ENCODE results near the gene OR1I1.

Gene OR1I1

DNA sequence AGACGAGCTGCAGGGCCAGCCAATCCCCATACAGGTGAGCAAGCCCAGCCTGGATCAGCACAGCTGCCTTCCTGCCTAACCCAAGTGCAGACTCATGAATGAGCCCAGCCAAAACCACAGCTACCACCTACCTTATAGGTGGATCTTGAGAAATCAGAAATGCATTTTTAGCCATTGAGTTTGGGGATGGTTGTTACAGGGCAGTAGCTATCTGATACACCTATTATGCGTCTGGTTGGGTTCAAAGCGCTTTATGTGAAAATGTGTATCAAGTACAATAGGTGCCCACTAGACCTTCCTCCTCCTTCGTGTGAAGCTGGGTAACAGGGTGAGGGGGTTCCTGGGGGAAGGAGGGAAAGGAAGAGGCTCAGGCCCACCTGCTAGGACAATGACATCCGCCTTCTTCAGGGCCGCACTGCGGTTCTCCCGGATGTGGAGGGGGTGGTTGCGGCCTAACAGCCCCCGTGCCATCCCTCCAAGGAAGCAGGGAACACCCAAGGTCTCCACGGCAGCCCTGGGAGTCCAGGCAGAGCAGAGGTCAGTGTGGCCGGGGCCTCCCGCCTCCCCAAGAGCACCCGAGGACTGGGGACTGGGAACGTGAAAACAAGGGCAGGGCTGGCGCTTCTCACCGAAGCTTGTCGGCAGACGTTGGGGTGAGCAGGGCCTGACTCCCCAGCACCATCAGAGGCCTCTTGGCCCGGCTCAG is 36.9 kb downstream of the OR1I1 start:
- DNase-seq (ENCODE audit: low read depth, low spot score), result no peak

DNA sequence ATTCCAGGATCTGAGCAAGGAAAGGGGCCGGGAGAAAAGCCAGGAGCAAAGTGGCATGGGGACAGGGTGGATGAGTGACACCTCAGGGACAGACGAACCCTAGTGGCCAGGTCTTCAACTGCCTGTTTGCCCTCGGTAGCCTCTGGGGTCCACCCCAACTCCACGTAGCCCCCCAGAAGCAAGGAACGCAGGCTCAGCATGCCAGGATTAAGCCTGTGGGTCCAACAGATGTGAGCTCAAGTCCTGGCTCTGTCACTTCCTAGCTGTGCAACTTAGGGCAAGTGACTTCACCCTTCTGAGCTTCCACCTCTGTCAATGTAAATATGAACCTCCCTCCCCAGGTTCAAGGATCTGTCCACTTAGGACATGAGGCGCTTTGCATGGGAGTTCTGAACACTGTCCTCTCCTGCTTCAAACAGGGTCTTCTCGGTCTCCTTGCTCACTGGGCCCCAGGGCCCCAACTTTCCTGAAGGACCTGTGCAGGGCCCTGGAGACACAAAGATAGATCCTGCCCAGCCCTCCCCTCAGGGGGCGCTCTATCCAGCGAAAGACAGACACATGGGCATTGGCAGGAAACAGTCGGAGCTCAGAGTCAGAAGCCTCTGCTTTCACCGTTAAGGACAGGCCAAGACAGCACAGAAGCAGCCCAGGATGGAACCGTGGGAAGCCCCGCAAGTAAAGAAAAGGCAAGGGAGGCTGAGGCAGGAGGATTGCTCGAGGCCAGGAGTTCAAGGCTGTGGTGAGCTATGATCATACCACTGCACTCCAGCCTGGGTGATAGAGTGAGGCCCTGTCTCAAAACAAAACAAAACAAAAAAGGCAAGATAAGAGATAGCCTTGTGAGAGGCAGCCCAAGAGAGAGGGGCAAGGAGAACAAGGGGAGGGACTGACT is 38.4 kb downstream of the OR1I1 start:
- no peak for DNase-seq (ENCODE audit: low read depth, low spot score)

DNA sequence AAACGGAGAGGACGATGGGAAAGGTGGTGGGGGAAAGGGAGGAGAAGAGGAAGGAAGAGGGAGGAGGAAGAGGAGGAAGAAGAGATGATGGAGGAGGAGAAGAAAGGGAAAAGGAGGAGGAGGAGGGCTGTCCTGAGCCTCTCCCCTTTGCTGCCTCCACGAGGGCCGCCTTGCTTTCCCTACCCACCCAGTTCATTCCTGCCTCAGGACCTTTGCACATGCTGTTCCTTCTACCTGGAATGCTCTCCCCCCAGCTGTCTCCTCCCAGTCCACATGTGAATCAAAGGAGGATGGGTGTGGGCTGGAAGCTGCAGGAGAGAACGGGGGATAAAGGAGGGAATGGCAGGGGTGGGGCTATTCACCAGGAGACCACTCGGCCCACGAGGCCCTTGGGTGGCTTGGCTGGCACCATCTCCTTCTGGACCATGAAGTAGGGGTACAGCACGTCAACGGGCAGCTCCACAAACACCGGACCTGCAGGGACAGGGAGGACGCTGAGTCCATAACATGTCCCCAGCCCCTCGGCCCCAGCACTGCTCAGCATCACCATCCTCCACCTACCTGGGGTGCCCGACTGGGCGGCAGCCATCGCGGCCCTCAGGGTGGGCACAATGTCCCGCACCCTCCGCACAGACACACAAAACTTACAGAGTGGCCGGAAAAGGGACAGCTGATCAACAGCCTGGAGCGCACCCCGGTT is 40.5 kb downstream of the OR1I1 start:
- no peak for DNase-seq (ENCODE audit: low read depth, low spot score)

DNA sequence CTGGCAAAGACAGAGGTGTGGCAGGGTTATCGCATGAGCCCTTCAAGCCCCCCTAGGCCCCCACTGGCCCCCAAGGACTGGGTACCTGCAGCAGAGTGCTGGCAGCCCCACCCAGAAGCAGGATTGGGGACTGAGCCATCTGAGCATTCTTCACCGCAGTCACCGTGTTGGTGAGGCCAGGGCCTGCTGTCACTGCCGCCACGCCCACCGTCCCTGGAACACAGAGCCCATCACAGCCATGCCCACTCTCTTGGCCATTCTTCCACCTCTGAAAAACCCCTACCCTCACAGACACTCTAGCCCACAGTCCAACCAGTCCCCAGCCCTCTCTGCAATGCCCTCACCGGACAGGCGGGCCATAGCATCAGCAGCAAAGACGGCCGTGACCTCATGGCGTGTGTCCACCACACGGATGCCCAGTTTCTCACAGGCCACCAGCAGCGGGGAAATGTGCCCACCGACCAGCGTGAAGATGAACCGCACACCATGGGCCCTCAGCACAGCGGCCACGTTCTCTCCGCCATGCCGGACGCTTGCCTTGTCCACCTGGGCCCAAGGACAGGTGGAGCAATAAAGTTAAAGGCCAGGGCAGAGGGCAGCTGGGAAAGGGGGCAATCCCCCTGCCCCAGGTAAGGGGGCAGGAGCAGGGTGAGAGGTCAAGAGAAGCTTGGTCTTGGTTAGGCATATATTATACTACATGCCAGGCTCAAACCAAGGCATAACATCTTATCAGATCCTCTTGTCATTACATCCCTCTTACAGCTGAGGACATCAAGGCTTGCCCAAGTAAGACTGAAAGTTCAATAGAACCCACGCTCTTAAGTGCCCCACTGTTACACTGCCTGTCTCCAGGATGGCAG is 41.2 kb downstream of the OR1I1 start:
- no peak for DNase-seq (ENCODE audit: low read depth, low spot score)

DNA sequence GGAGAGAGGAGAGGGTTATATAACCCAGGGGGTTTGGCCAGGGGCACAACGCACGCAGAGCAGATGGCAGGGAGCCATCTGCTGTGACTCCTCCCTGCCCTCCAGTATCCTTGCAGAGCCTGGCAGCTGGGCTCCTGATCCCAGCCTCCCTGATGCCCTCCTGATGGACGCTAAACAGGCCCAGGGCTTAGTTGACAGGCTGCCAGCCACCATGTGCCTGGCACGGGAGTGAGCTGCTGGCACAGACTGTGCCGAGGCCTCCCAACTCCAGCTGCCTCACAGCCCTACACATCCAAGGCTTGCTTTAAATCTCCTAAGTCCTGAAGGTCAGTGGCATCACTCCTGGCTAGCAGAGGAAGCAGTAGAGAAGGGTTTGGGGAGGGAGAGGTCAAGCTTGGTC is 41.9 kb downstream of the OR1I1 start:
- no peak for DNase-seq (ENCODE audit: low read depth, low spot score)

DNA sequence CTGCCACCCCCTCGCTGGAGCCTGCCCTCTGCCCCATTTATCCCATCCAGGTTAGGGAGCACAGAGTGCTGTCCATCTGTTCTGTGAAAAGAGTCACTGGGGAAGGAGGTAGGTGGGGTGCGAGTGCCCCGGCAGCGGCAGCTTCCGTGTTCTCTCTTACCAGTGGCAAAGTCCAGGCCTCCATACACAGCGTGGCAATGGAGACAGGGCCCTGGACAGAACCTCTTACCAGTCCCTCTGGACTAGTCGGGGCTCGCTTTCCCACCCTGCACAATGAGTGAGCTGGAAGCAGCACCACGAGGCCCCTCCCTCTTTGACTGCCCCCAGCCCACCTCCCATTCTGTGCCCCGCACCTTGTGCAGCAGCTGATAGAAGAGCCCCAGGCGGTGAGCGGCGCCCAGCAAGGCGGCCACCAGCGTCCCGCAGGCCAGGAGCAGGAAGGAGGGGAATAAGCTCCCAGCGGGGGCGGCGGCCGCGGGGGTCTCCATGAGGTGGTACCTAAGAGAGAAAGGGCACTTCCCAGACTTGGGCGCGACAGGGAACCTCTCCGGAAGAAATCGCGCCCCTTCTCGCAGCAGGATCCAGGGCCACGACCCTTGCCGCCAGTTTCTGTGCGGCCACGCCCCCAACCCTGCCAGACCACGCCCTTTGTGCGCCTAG is 42.7 kb downstream of the OR1I1 start:
- no peak for DNase-seq (ENCODE audit: low read depth, low spot score)

DNA sequence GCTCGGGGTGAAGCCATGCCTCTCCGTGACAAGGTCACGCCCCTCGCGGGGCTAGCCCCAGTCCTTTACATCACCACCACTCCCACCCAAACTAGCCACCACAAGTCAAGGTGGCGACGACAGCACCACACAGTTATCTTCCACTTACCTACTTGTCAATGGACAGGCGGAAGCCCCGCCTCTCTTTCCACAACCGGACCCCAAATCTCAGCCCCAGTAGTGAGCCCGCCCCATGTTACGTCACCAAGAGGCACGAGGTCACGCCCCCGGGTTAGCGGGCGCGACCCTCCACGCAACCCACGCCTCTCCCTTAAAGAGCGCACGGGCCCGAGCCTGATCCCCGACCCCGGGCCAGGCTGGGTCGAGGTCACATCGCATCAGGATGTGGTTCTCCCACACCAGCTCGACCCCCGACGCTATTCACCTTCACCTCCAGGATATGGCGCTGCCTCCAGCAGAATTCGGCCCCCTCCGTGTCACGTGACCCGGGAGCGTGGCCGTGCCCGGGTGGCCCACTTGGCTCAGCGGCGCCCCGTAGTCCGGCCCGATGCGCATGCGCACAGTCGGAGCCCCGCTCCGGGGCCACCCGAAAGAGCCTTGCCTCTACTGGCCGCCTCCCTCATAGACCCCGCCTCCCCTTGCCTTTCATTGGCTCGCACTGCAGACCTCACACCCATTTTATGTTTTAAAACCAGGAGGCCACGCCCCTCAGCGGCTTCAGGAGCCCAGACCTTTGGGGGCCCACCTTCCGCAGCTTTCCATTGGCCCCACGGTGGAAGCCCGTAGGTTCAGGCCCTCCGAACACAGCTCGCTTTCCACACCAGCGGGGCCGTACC is 43.4 kb downstream of the OR1I1 start:
- peak; percentile 99 for DNase-seq (ENCODE audit: low read depth, low spot score)

DNA sequence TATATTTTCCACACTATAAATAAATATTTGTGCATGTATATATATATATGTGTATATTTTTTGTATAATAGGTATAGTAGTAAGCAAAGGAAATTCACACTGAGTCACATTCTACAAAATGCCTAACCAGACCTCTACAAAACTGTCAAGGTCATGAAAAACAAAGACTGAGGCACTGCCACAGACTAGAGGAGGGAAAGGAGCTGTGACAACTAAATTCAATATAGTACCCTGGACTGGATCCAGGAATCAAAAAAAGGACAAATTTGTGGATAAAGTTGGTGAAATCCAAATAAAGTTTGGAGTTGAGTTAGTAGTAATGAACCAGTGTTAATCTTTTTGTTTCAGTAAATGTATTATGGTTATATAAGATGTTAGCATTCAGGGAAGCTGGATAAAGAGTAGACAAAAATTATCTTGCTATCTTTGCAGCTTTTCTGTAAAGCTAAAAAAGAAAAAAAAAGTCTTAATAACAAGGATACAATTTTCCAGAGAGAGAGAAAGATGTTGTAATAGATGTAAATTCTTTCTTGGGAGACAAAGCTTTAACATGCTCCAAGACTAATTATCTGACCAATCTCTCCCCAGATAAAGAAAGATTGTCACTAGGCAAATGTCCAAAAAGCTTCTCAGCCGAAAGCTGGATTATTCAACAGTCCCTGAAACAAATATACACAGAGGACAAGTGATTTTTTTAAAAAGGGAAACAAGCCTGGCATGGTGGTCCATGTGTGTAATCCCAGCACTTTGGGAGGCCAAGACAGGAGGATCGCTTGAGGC is 44.3 kb downstream of the OR1I1 start:
- DNase-seq (ENCODE audit: low read depth, low spot score), result no peak

DNA sequence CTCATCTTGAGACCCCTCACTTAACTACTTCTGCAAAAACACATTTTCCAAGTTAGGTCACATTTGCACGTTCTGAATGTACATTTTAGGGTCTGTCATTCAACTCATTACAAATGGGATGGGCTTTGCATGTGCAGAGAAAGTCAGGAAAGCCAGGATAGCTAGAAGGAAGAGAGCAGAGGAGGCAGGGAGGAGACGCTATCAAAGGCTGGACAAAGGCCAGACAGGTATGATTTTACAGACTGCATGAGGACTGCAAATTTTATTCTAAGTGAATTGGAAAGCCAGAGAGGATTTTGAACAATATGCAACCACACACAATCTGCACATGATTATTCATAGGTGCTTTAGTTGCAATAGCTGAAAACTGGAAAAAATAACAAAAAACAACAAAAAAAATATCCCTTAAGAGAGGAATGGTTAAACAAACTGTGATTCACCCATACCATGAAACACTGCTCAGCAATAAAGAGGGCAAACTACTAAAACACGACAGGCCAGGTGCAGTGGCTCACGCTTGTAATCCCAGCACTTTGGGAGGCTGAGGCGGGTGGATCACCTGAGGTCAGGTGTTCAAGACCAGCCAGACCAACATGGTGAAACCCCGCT is 46.3 kb downstream of the OR1I1 start:
- DNase-seq (ENCODE audit: low read depth, low spot score), result no peak

DNA sequence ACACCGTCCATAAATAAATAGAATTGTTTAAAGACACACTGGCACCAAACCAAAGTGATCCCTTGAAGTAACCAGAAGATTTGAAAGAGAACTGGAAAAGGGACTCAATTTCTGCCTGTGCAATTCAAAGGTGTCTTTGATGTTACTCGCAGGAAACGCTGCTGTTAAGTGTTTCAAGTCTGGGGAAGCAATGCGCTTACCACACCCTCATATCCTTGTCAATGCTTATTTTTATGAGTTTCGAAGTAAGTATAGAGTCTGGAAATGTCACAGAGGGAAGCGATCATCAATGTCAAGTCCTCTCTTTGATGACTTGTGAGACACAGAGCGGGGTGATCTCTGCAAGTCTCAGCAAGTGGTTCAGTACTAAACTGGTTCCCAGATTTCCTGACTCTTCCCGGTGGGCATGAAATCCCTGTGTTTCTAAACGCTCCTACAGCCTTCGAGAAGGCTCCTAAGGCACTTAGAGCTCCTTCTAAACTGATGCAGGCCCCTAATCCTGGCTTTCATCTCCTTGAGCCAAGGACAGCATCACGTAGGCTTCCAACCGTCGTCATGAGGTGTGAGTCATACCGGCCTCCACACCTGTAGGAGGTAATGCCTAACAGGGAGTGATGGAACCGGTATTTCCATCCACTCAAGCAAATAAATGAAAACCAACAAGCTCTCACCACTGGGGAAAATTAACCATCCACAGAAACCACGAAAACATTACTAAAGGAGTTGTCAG is 48.0 kb downstream of the OR1I1 start:
- DNase-seq (ENCODE audit: low read depth, low spot score), result peak; percentile 27

DNA sequence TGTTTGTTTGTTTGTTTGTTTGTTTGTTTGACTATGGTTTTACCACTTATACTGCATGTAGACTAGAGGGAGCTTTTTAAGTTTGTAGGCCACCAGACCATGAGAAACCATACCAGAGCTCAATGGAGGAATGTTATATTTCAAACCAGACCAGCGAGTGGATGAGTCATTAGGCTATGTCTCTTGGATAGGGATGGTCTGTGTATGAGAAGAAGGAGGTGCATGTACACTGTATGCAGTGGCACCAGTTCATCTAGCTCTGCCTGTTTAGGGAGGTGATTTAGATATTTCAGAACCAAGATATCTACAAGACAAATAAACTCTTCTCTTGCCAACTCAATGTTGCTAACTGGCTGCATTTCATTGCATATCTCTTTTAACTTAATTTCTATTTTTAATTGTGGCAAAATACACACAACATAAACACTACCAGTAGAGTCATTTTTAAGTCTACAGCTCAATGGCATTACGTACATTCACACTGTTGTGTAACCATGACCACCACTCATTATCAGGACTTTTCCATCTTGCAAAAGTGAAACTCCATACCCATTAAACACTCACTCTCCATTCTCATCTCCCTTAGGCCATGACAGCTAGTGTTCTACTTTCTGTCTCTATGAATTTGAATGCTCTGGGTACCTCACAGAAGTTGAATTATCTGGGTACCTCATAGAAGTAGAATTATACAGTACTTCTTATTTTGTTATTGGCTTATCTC is 54.4 kb downstream of the OR1I1 start:
- DNase-seq (ENCODE audit: low read depth, low spot score), result no peak

DNA sequence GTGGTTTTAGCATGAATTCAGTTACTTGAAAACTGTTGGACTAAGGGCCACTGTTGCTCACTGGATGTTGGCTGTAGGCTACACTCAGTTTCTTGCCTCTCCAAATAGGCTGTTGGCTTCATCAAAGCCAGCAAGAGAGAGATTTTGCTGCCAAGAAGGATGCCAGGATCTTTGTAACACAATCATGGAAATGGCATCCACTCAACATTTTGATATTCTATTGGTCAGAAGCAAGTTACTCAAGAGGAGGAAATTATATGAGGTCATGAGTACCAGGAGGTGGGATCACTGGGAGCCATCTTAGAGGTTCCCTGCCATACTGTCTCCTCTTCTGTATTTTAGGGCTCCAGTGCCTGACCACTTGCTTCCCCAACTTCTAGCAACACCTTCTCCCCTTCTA is 55.8 kb downstream of the OR1I1 start:
- DNase-seq (ENCODE audit: low read depth, low spot score), result no peak

DNA sequence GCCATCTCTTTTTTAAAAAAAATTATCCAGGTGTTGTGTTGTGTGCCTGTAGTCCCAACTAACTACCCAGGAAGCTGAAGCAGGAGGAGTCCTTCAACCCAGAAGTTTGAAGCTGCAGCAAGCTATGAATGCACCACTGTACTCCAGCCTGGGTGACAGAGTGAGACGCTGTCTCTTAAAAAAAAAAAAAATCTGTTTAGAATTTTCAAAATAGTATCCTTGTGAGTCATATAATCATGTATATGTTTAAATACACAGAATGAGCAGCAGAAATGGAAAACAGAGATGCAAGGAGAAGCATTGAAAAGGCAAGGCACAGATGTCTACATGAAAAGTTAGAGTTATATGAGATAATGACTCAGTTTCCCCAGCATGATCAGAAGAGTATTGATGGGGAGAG is 56.4 kb downstream of the OR1I1 start:
- no peak for DNase-seq (ENCODE audit: low read depth, low spot score)

DNA sequence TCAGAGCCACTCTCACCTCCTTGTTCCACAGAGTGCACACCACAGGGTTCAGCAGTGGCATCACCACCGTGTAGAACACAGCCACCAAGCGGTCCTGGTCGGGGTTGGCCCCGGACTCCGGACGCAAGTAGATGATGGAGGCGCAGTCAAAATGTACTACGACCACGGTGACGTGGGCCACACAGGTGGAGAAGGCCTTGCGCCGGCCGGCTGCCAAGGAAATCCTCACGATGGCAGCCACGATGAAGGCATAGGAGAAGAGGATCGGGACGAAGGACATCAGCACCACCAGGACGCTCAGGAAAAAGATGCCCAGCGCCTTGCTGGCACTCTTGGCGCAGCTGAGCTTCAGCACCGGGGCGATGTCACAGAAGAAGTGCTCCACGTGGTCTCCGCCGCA is 59.1 kb downstream of the OR1I1 start:
- DNase-seq (ENCODE audit: low read depth, low spot score), result no peak

DNA sequence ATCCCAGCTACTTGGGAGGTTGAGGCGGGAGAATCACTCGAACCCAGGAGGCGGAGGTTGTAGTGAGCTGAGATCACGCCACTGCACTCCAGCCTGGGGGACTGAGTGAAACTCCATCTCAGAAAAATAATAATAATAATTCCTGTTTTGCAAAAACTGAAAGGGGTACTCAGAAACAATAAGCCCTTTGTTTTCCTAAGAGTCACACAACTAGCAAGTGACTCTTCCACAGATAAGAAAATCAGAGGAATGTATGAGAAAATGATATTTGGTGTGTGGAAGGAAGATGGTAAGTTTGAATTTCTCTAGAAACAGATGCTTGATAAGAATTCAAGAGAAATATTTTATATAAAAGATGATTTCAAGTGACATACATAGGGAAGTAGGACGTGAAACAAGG is 60.3 kb downstream of the OR1I1 start:
- no peak for DNase-seq (ENCODE audit: low read depth, low spot score)
